ENCODE measurements around the gene TMEM213.

The TMEM213 gene

DNA sequence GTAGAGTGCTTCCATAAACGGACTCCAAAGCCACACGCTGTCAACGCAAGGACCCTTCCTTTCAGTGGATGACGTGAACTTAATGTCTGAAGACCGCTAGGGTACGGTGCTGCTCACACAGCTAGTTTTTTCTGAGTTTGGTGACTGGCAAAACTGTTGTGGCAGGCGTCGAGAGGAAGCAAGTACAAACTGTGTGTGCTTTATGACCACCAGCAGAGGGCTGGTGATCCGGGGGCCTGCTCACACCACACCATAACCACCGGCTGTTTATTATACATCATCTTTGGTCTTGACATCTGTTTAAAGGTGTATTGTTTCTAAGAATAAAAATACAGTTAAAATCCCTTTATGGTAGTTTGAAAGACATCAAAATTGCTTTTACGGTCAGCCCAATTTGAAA, 37.3 kb downstream of the TMEM213 start:
- Histone ChIP-seq H3K9ac (ENCODE audit: low read depth, low read length, poor library complexity, severe bottlenecking) (no peak overlapping the region), H3K4me3 (ENCODE audit: low read length, poor library complexity, severe bottlenecking) (no peak overlapping the region), H3K79me2 (ENCODE audit: insufficient read depth, low read length) (no peaks in the 10 kb centered on the region), H4K20me1 (ENCODE audit: insufficient read depth, low read length, poor library complexity, severe bottlenecking) (no peaks in the 10 kb centered on the region), H3K4me1 (ENCODE audit: insufficient read depth, low read length, poor library complexity, severe bottlenecking) (no peaks in the 10 kb centered on the region), H3K4me2 (ENCODE audit: low read depth, low read length, poor library complexity, severe bottlenecking) (no peak overlapping the region), H3K27me3 (ENCODE audit: insufficient read depth, low read length, poor library complexity, severe bottlenecking) (no peaks in the 10 kb centered on the region), H3K9me3 (ENCODE audit: insufficient read depth, low read depth, low read length) (no peaks in the 10 kb centered on the region), H3F3A (ENCODE audit: low read depth) (no peaks in the 10 kb centered on the region), H2AFZ (ENCODE audit: low read length) (no peak overlapping the region), H3K36me3 (ENCODE audit: insufficient read depth, low read length) (peaks cover 28% of the 10 kb centered on the region; the same call in 1 of the 2 replicates), H3K9me2 (replicated peaks; ENCODE audit: low read depth, low read length) (no peaks in the 10 kb centered on the region)
- TF ChIP-seq, protein P1, sequence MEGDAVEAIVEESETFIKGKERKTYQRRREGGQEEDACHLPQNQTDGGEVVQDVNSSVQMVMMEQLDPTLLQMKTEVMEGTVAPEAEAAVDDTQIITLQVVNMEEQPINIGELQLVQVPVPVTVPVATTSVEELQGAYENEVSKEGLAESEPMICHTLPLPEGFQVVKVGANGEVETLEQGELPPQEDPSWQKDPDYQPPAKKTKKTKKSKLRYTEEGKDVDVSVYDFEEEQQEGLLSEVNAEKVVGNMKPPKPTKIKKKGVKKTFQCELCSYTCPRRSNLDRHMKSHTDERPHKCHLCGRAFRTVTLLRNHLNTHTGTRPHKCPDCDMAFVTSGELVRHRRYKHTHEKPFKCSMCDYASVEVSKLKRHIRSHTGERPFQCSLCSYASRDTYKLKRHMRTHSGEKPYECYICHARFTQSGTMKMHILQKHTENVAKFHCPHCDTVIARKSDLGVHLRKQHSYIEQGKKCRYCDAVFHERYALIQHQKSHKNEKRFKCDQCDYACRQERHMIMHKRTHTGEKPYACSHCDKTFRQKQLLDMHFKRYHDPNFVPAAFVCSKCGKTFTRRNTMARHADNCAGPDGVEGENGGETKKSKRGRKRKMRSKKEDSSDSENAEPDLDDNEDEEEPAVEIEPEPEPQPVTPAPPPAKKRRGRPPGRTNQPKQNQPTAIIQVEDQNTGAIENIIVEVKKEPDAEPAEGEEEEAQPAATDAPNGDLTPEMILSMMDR (conservative IDR thresholded peaks at IDR 0.05; ENCODE audit: low read length): peak; percentile 32; the same call in 1 of the 2 replicates
- no peak for TF ChIP-seq EZH2phosphoT487 (IDR thresholded peaks at IDR 0.05; ENCODE audit: borderline replicate concordance)

DNA sequence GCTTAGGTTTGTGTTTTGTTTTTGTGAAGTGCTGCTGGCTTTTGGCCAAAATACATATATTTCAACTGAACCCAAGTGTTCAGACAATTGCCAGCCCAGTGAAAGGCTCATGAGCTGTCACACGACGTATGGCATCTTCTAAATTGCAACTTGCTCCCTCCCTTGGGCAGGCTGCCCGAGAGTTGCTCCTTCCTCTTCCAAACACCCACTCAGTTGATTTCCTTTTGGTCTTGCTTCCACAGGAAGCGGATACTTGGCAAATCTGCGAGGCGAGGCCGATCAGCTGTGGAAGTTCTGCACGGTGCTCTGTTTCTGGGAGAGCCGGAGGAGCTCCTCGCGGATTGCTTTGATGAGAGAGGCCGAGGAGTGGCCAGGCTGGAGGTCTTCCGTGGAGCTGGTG, 39.8 kb downstream of the TMEM213 start:
- Histone ChIP-seq H3K9me3 (ENCODE audit: insufficient read depth, low read depth, low read length) (no peaks in the 10 kb centered on the region), H3K4me2 (ENCODE audit: low read depth, low read length, poor library complexity, severe bottlenecking) (no peak overlapping the region), H3F3A (ENCODE audit: low read depth) (no peaks in the 10 kb centered on the region), H3K9ac (ENCODE audit: low read depth, low read length, poor library complexity, severe bottlenecking) (no peak overlapping the region), H3K4me3 (ENCODE audit: low read length, poor library complexity, severe bottlenecking) (no peak overlapping the region), H3K79me2 (ENCODE audit: insufficient read depth, low read length) (no peaks in the 10 kb centered on the region), H3K27me3 (ENCODE audit: insufficient read depth, low read length, poor library complexity, severe bottlenecking) (no peaks in the 10 kb centered on the region), H3K36me3 (ENCODE audit: insufficient read depth, low read length) (peaks cover 33% of the 10 kb centered on the region; the same call in 1 of the 2 replicates), H2AFZ (ENCODE audit: low read length) (no peak overlapping the region), H3K4me1 (ENCODE audit: insufficient read depth, low read length, poor library complexity, severe bottlenecking) (no peaks in the 10 kb centered on the region), H4K20me1 (ENCODE audit: insufficient read depth, low read length, poor library complexity, severe bottlenecking) (no peaks in the 10 kb centered on the region), H3K9me2 (replicated peaks; ENCODE audit: low read depth, low read length) (no peaks in the 10 kb centered on the region)
- no peak for TF ChIP-seq EZH2phosphoT487 (IDR thresholded peaks at IDR 0.05; ENCODE audit: borderline replicate concordance)
- TF ChIP-seq, protein P1 (conservative IDR thresholded peaks at IDR 0.05; ENCODE audit: low read length): no peak

DNA sequence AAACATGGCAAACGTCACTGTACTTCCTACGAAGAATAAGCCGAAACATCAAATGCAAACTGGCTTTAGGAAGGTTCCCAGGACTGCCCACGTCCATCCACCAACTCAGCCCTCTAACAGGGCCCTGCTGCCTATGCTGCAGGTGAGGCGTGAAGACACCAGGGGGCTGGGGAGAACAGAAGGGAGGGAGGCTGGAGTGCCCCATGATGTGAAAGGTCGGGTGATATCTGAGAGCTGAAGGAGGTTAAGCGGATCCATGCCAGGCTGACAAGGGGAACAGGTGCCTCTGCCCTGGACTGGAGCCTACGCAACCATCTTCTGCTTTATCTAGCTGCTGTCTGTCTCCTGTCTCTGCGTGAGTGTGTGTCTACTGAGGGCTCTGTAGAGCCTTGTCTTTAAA, 40.4 kb downstream of the TMEM213 start:
- no peaks in the 10 kb centered on the region for H3K9me3 ChIP-seq (ENCODE audit: insufficient read depth, low read depth, low read length)
- H3K79me2 ChIP-seq (ENCODE audit: insufficient read depth, low read length): no peaks in the 10 kb centered on the region
- TF ChIP-seq, protein P1 (conservative IDR thresholded peaks at IDR 0.05; ENCODE audit: low read length): no peak
- no peak for TF ChIP-seq EZH2phosphoT487 (IDR thresholded peaks at IDR 0.05; ENCODE audit: borderline replicate concordance)
- no peaks in the 10 kb centered on the region for H3K4me1 ChIP-seq (ENCODE audit: insufficient read depth, low read length, poor library complexity, severe bottlenecking)
- no peaks in the 10 kb centered on the region for H3K27me3 ChIP-seq (ENCODE audit: insufficient read depth, low read length, poor library complexity, severe bottlenecking)
- no peak overlapping the region for H3K9ac ChIP-seq (ENCODE audit: low read depth, low read length, poor library complexity, severe bottlenecking)
- peaks cover 33% of the 10 kb centered on the region; the same call in 1 of the 2 replicates for H3K36me3 ChIP-seq (ENCODE audit: insufficient read depth, low read length)
- no peaks in the 10 kb centered on the region for H3F3A ChIP-seq (ENCODE audit: low read depth)
- no peak overlapping the region for H2AFZ ChIP-seq (ENCODE audit: low read length)
- no peak overlapping the region for H3K4me2 ChIP-seq (ENCODE audit: low read depth, low read length, poor library complexity, severe bottlenecking)
- no peaks in the 10 kb centered on the region for H3K9me2 ChIP-seq (replicated peaks; ENCODE audit: low read depth, low read length)
- H4K20me1 ChIP-seq (ENCODE audit: insufficient read depth, low read length, poor library complexity, severe bottlenecking): no peaks in the 10 kb centered on the region
- H3K4me3 ChIP-seq (ENCODE audit: low read length, poor library complexity, severe bottlenecking): no peak overlapping the region
